ENCODE measurements around the gene PPARD.

DNA sequence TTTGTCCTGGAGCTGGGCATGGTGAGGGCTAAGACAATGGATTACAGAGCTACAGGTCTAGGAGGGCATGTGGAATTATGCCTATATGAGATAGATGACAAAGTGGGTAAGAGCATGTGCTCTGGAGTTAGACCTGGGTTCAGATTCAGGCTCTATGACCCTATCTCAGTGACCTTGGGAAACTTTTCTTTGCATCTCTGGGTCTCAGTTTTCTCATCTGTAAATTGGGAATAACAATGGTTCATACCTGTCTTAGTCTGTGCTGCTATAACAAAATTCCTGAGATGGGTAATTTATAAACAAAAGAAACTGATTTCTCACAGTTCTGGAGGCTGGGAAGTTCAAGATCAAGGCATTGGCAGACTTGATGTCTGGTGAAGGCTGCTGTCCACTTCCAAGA lies 30.3 kb downstream of the PPARD start:
- TF ChIP-seq EZH2 (IDR thresholded peaks at IDR 0.05; ENCODE audit: insufficient read depth, poor library complexity, severe bottlenecking): no peak
- no peak for TF ChIP-seq EZH2phosphoT487 (IDR thresholded peaks at IDR 0.05; ENCODE audit: insufficient read depth, low read depth)
